Measurements from ENCODE around the gene KIF26B.

DNA sequence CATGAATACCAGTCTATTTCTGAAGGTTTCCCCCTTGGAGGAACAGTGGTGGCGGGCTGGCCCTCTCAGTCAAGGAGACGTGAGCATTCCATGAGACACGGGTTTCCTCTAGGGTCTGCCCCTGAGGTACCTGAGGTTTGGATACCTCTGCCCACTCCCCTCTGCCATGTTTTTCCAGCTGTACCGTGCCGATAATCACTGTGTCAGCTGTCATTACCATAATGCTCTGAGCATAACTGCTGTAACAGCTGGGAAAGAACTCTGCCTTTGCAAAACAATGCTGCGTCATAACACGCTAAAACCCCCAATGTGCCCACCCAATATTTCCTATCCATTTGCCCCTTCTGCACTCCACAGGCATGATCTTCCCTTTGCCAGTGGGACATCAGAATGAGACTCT, 425.1 kb downstream of the KIF26B start:
- TF ChIP-seq POLR2A (IDR thresholded peaks at IDR 0.05) = no peak
- TF ChIP-seq, protein P1, sequence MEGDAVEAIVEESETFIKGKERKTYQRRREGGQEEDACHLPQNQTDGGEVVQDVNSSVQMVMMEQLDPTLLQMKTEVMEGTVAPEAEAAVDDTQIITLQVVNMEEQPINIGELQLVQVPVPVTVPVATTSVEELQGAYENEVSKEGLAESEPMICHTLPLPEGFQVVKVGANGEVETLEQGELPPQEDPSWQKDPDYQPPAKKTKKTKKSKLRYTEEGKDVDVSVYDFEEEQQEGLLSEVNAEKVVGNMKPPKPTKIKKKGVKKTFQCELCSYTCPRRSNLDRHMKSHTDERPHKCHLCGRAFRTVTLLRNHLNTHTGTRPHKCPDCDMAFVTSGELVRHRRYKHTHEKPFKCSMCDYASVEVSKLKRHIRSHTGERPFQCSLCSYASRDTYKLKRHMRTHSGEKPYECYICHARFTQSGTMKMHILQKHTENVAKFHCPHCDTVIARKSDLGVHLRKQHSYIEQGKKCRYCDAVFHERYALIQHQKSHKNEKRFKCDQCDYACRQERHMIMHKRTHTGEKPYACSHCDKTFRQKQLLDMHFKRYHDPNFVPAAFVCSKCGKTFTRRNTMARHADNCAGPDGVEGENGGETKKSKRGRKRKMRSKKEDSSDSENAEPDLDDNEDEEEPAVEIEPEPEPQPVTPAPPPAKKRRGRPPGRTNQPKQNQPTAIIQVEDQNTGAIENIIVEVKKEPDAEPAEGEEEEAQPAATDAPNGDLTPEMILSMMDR (IDR thresholded peaks at IDR 0.05) = no peak
